HepG2 (cell line): ENCODE data around the gene GANC. TPM values are rescaled to one million over a fixed set of nuclear protein-coding genes. Genes with fewer than 3 reads are reported as not detected.

Experiments used
- ATAC-seq: fragments of 200-7000 bp; cut with Tn5 transposase; 3 replicates; pipeline ENCODE4 v1.9.1; 2020; ENCODE audit warnings: mild to moderate bottlenecking, moderate library complexity
- BruUV-seq: library from RNA; stranded (reverse); fragments of 400-500 nt; replicated peaks from 2 replicates; lab custom pipeline; 2021; lab: Mats Ljungman, UMichigan
- CTCF ChIA-PET: fragments of 300-600 bp; formaldehyde crosslinking; extraction: SDS; loops from one replicate; lab custom pipeline; 2021; ENCODE audit warnings: low total read pairs, inconsistent platforms, low intra/inter-chr PET ratio; lab: Yijun Ruan, JAX
- POLR2A ChIA-PET: fragments of 350-600 bp; sonication (Branson Sonifier 250); formaldehyde crosslinking; loops from one replicate; lab custom pipeline; 2020; ENCODE audit warnings: antibody characterized with exemption, inconsistent platforms; lab: Yijun Ruan, JAX
- DNase-seq: peaks from one replicate; pipeline ENCODE4 v3.0.0-alpha.2; 2015; ENCODE audit warnings: low spot score
- FAIRE-seq: peaks from 3 replicates; lab custom pipeline; 2011; peaks lifted over from hg19 to GRCh38; lab: Jason Lieb, UNC
- H2AFZ ChIP-seq: one replicate; pipeline ENCODE4 v1.6.1; 2011; ENCODE audit warnings: low read length, inconsistent platforms
- H3K27ac ChIP-seq: fragments of 300-600 bp; 3 replicates; pipeline ENCODE4 v1.8.0; 2011; ENCODE audit warnings: mixed run types, mild to moderate bottlenecking, mixed read lengths, low read length, inconsistent platforms; ENCODE audit not compliant: insufficient read depth; ENCODE audit errors: extremely low read length
- H3K27me3 ChIP-seq, 2 experiments: fragments of 200-600 bp in 1 of 2; 2 replicates in 1 of 2; 3 replicates in 1 of 2; pipeline versions ENCODE4 v1.6.0 to v1.8.0; 2011; ENCODE audit warnings: low read length in 2 of 2, mild to moderate bottlenecking in 2 of 2, moderate library complexity in 2 of 2, inconsistent platforms in 1 of 2; ENCODE audit not compliant: insufficient read depth in 2 of 2, control insufficient read depth in 1 of 2
- H3K36me3 ChIP-seq, 2 experiments: fragments of 200-600 bp in 1 of 2; replicated peaks in 1 of 2; 2 replicates in 1 of 2; 3 replicates in 1 of 2; pipeline versions ENCODE4 v1.5.1 to v1.8.0; 2011; ENCODE audit warnings: low read length in 2 of 2, inconsistent platforms in 1 of 2; ENCODE audit not compliant: insufficient read depth in 2 of 2, control insufficient read depth in 1 of 2
- H3K4me1 ChIP-seq: 2 replicates; pipeline ENCODE4 v1.5.1; 2012; ENCODE audit warnings: low read length, inconsistent platforms; ENCODE audit not compliant: insufficient read depth
- H3K4me2 ChIP-seq: 2 replicates; pipeline ENCODE4 v1.6.0; 2011; ENCODE audit warnings: low read depth, low read length, inconsistent platforms
- H3K4me3 ChIP-seq, 3 experiments: fragments of 200-600 bp in 1 of 3; sonication (generic), shearing (Covaris generic) in 1 of 3; replicated peaks in 1 of 3; 2 replicates each; pipeline ENCODE4 v1.5.1; 2011 to 2016; ENCODE audit warnings: low read length in 3 of 3, inconsistent platforms in 2 of 3, low read depth in 2 of 3, mild to moderate bottlenecking in 2 of 3, control low read depth in 1 of 3, mixed read lengths in 1 of 3; ENCODE audit not compliant: insufficient read depth in 1 of 3
- H3K79me2 ChIP-seq: one replicate; pipeline ENCODE4 v1.6.1; 2011; ENCODE audit warnings: low read length, inconsistent platforms; ENCODE audit not compliant: insufficient read depth
- H3K9ac ChIP-seq: 2 replicates; pipeline ENCODE4 v1.6.0; 2011; ENCODE audit warnings: mild to moderate bottlenecking, low read depth, low read length, inconsistent platforms; ENCODE audit not compliant: insufficient read depth
- H3K9me3 ChIP-seq: 2 replicates; pipeline ENCODE4 v1.5.1; 2012; ENCODE audit warnings: mild to moderate bottlenecking, low read length
- H4K20me1 ChIP-seq: 2 replicates; pipeline ENCODE4 v1.6.0; 2011; ENCODE audit warnings: inconsistent platforms, mild to moderate bottlenecking, low read length, moderate library complexity; ENCODE audit not compliant: insufficient read depth
- BRF2 ChIP-seq: sonication (generic); formaldehyde crosslinking; IDR thresholded peaks from 2 replicates; pipeline ENCODE4 v1.8.1; 2022; ENCODE audit warnings: mild to moderate bottlenecking, missing genetic modification reagents
- CEBPZ ChIP-seq: IDR thresholded peaks from 2 replicates; pipeline ENCODE4 v1.6.1; 2012; ENCODE audit warnings: low read length, improper control_type of control experiment
- FLYWCH1 ChIP-seq: sonication (generic); formaldehyde crosslinking; IDR thresholded peaks from 2 replicates; pipeline ENCODE4 v1.8.1; 2023; ENCODE audit warnings: mild to moderate bottlenecking, missing genetic modification reagents
- KIAA2018 ChIP-seq: sonication (generic); formaldehyde crosslinking; IDR thresholded peaks from 2 replicates; pipeline ENCODE4 v1.5.0; 2020; ENCODE audit warnings: mild to moderate bottlenecking, missing genetic modification reagents, borderline replicate concordance
- ZNF432 ChIP-seq: sonication (generic); formaldehyde crosslinking; IDR thresholded peaks from 2 replicates; pipeline ENCODE4 v1.5.0; 2020; ENCODE audit warnings: missing genetic modification reagents, mild to moderate bottlenecking, borderline replicate concordance
- ZNF543 ChIP-seq: sonication (generic); formaldehyde crosslinking; IDR thresholded peaks from 2 replicates; pipeline ENCODE4 v1.4.0; 2020; ENCODE audit warnings: mild to moderate bottlenecking, missing genetic modification reagents
- ZNF639 ChIP-seq: conservative IDR thresholded peaks from 2 replicates; pipeline ENCODE4 v1.6.1; 2018; ENCODE audit warnings: missing genetic modification reagents
- ZSCAN25 ChIP-seq: sonication (generic); formaldehyde crosslinking; IDR thresholded peaks from 2 replicates; pipeline ENCODE4 v1.8.0; 2022; ENCODE audit warnings: mild to moderate bottlenecking, missing genetic modification reagents
- WGBS: methylation state at CpG from one replicate; pipeline ENCODE4 v1.1.6; 2017; ENCODE audit warnings: low lambda C conversion rate; 5-methylcytosine and 5-hydroxymethylcytosine counted together
- in situ Hi-C: cut with HindIII; loops from 2 replicates; pipeline ENCODE4 v1.10.0; 2017; ENCODE audit warnings: low pct_unique_long_range_greater_than_20kb; ENCODE audit not compliant: extremely low pct_ligation_motif_present
- intact Hi-C: fragments of 100-400 bp; cut with micrococcal nuclease; formaldehyde crosslinking; loops from one replicate; pipeline ENCODE4 v1.10.0; 2022; ENCODE audit not compliant: unreplicated experiment
- polyA plus RNA-seq, 8 experiments: library from polyadenylated mRNA; depleted of rRNA in 3 of 8; stranded (reverse) in 7 of 8; unstranded in 1 of 8; fragments of >200 nt; fragmentation: Illumina TruSeq in 4 of 8; extraction: Trizol in 4 of 8; gene quantifications; 2 replicates each; pipeline versions ENCODE4 v1.2.1 to v1.2.3, GENCODE V29; 2011 to 2016; ENCODE audit warnings: low read depth in 4 of 8, missing spikeins in 1 of 8, mixed read lengths in 1 of 8; ENCODE audit not compliant: insufficient read depth in 1 of 8
- total RNA-seq, 5 experiments: library from RNA; depleted of rRNA; stranded (reverse); fragments of >200 nt; fragmentation: Illumina TruSeq; extraction: Trizol; gene quantifications; 2 replicates each; pipeline ENCODE4 v1.2.3, GENCODE V29; 2016; ENCODE audit warnings: low read depth in 1 of 5

The GANC gene
- total and polyA plus RNA-seq, 2 of the 13 experiments (the other 11 are each of a cell fraction or from before 2014, with no cell fraction given), result 17.0 to 21.0 TPM

- no peak for TF ChIP-seq ZNF639
- no peak for TF ChIP-seq ZNF432
Observed at GRCh38 chr15:42329161-42329560, 56.2 kb downstream of the GANC start (continued).

GRCh38 chr15:42329992-42330391 lies 57.0 kb downstream of the GANC start:
- H3K4me2 ChIP-seq, result no peak overlapping the region
- no peak overlapping the region for H3K9ac ChIP-seq
- in situ Hi-C loops, result no loop called here
- H3K4me3 ChIP-seq, result no peak overlapping the region
- FAIRE-seq, result no peak
- no peak for ATAC-seq
- DNase-seq, result no peak
- POLR2A ChIA-PET, result no interaction called here
- no peaks in the 10 kb centered on the region for H3K27me3 ChIP-seq
- no peak overlapping the region for H3K27ac ChIP-seq
- H2AFZ ChIP-seq, result no peak overlapping the region
- no peaks in the 10 kb centered on the region for H4K20me1 ChIP-seq
- intact Hi-C loops, result no loop called here
- H3K9me3 ChIP-seq, result peaks cover 4% of the 10 kb centered on the region
- CTCF ChIA-PET, result interaction anchor here (0.5 kb wide), 1 partner anchor 1193 kb away, joined by 3 read pairs; no protein-coding TSS in a partner anchor
- H3K36me3 ChIP-seq, result peaks cover 0 to 4% of the 10 kb centered on the region in 2 experiments; a peak in 1 of 5 replicates
- H3K79me2 ChIP-seq, result no peaks in the 10 kb centered on the region
- WGBS, result 94% methylated on average over 2 of the region's 2 CpGs
- BruUV-seq, result no TSS peak
- no peaks in the 10 kb centered on the region for H3K4me1 ChIP-seq
- TF ChIP-seq ZNF543 (CRISPR knock-in tag), result no peak
- no peak for TF ChIP-seq CEBPZ
- TF ChIP-seq FLYWCH1 (CRISPR knock-in tag), result no peak
- no peak for TF ChIP-seq ZSCAN25 (CRISPR knock-in tag)
- TF ChIP-seq KIAA2018 (CRISPR knock-in tag), result no peak
- no peak for TF ChIP-seq BRF2 (CRISPR knock-in tag)
